H9 (cell line): ENCODE data around the gene DTNB. TPM values are rescaled to one million over a fixed set of nuclear protein-coding genes. Genes with fewer than 3 reads are reported as not detected.

Experiments
- DNase-seq: peaks from one replicate; pipeline ENCODE4 v3.0.0-alpha.2; 2017
- H2AFZ ChIP-seq: one replicate; pipeline ENCODE4 v1.6.1; 2013; ENCODE audit warnings: mild to moderate bottlenecking, low read length, control low read depth, moderate library complexity
- H2AK5ac ChIP-seq: 2 replicates; pipeline ENCODE4 v1.6.1; 2013; ENCODE audit warnings: low read length, control low read depth, mixed read lengths; ENCODE audit not compliant: insufficient read length
- H2BK120ac ChIP-seq: one replicate; pipeline ENCODE4 v1.6.1; 2013; ENCODE audit warnings: low read depth, mild to moderate bottlenecking, low read length, control low read depth, inconsistent platforms; ENCODE audit not compliant: poor library complexity, severe bottlenecking
- H2BK12ac ChIP-seq: 2 replicates; pipeline ENCODE4 v1.6.1; 2013; ENCODE audit warnings: low read length, control low read depth, mixed read lengths, low read depth; ENCODE audit not compliant: insufficient read length
- H2BK15ac ChIP-seq: 2 replicates; pipeline ENCODE4 v1.6.1; 2013; ENCODE audit warnings: low read depth, low read length, control low read depth
- H2BK20ac ChIP-seq: one replicate; pipeline ENCODE4 v1.6.1; 2013; ENCODE audit warnings: low read depth, mild to moderate bottlenecking, low read length, control low read depth, inconsistent platforms; ENCODE audit not compliant: poor library complexity, severe bottlenecking
- H2BK5ac ChIP-seq: 2 replicates; pipeline ENCODE4 v1.6.1; 2013; ENCODE audit warnings: low read length, control low read depth, mixed read lengths; ENCODE audit not compliant: insufficient read length
- H3K14ac ChIP-seq: 2 replicates; pipeline ENCODE4 v1.6.1; 2013; ENCODE audit warnings: low read length, control low read depth; ENCODE audit not compliant: insufficient read depth
- H3K18ac ChIP-seq: 2 replicates; pipeline ENCODE4 v1.6.1; 2013; ENCODE audit warnings: low read depth, mild to moderate bottlenecking, mixed read lengths, low read length, control low read depth; ENCODE audit not compliant: insufficient read length
- H3K23ac ChIP-seq: 2 replicates; pipeline ENCODE4 v1.6.1; 2013; ENCODE audit warnings: low read length, control low read depth, mixed read lengths, low read depth; ENCODE audit not compliant: insufficient read length
- H3K23me2 ChIP-seq: 2 replicates; pipeline ENCODE4 v1.6.1; 2013; ENCODE audit warnings: low read depth, mild to moderate bottlenecking, mixed read lengths, low read length, control low read depth; ENCODE audit not compliant: insufficient read length, poor library complexity, severe bottlenecking
- H3K27ac ChIP-seq: 2 replicates; pipeline ENCODE4 v1.5.1; 2013; ENCODE audit warnings: low read length, control low read depth, mixed read lengths, low read depth; ENCODE audit not compliant: insufficient read length
- H3K27me3 ChIP-seq: 2 replicates; pipeline ENCODE4 v1.6.1; 2013; ENCODE audit warnings: low read length, control low read depth, inconsistent platforms; ENCODE audit not compliant: insufficient read depth
- H3K4ac ChIP-seq: 2 replicates; pipeline ENCODE4 v1.6.1; 2013; ENCODE audit warnings: low read depth, mild to moderate bottlenecking, control low read depth, inconsistent platforms, low read length, moderate library complexity
- H3K4me1 ChIP-seq: 2 replicates; pipeline ENCODE4 v1.6.1; 2013; ENCODE audit warnings: low read length, control low read depth, inconsistent platforms; ENCODE audit not compliant: insufficient read depth
- H3K4me2 ChIP-seq: 2 replicates; pipeline ENCODE4 v1.6.1; 2013; ENCODE audit warnings: low read length, control low read depth, mixed read lengths; ENCODE audit not compliant: insufficient read length, insufficient read depth
- H3K56ac ChIP-seq: 2 replicates; pipeline ENCODE4 v1.6.1; 2013; ENCODE audit warnings: low read depth, mild to moderate bottlenecking, mixed read lengths, low read length, control low read depth; ENCODE audit not compliant: insufficient read length
- H3K79me1 ChIP-seq: 2 replicates; pipeline ENCODE4 v1.6.1; 2013; ENCODE audit warnings: low read depth, mild to moderate bottlenecking, moderate library complexity, low read length, control low read depth, inconsistent platforms; ENCODE audit not compliant: insufficient read depth, poor library complexity, severe bottlenecking
- H3K79me2 ChIP-seq: 2 replicates; pipeline ENCODE4 v1.6.1; 2013; ENCODE audit warnings: low read length, control low read depth, inconsistent platforms; ENCODE audit not compliant: insufficient read depth
- H3K9ac ChIP-seq: 2 replicates; pipeline ENCODE4 v1.6.1; 2013; ENCODE audit warnings: low read length, control low read depth, mixed read lengths; ENCODE audit not compliant: insufficient read length; ENCODE audit errors: extremely low read depth
- H3K9me3 ChIP-seq: one replicate; pipeline ENCODE4 v1.6.1; 2013; ENCODE audit warnings: low read depth, low read length, inconsistent platforms; ENCODE audit not compliant: control insufficient read depth
- H3T11ph ChIP-seq: one replicate; pipeline ENCODE4 v1.6.1; 2013; ENCODE audit warnings: mild to moderate bottlenecking, low read length, control low read depth, inconsistent platforms
- H4K20me1 ChIP-seq: one replicate; pipeline ENCODE4 v1.6.1; 2013; ENCODE audit not compliant: control insufficient read depth, insufficient read length, insufficient read depth
- H4K5ac ChIP-seq: 2 replicates; pipeline ENCODE4 v1.6.1; 2013; ENCODE audit warnings: low read depth, mild to moderate bottlenecking, mixed read lengths, low read length, control low read depth; ENCODE audit not compliant: insufficient read length
- H4K8ac ChIP-seq: replicated peaks from 2 replicates; pipeline ENCODE4 v1.6.1; 2013; ENCODE audit warnings: low read length, control low read depth, mixed read lengths, low read depth; ENCODE audit not compliant: insufficient read length
- H4K91ac ChIP-seq: 2 replicates; pipeline ENCODE4 v1.6.1; 2013; ENCODE audit warnings: low read depth, mild to moderate bottlenecking, moderate library complexity, mixed read lengths, low read length, control low read depth; ENCODE audit not compliant: insufficient read length
- H3K27ac Mint-ChIP-seq, 3 experiments: 2 replicates in 2 of 3; 3 replicates in 1 of 3; pipeline ENCODE4 v1.8.0; 2020 to 2021; ENCODE audit warnings: mixed read lengths in 3 of 3, mild to moderate bottlenecking in 1 of 3, moderate library complexity in 1 of 3
- H3K27me3 Mint-ChIP-seq: 2 replicates; pipeline ENCODE4 v1.8.0; 2021; ENCODE audit warnings: low read depth, mild to moderate bottlenecking, moderate library complexity, mixed read lengths
- H3K36me3 Mint-ChIP-seq, 3 experiments: 2 replicates in 2 of 3; 3 replicates in 1 of 3; pipeline ENCODE4 v1.8.0; 2020 to 2021; ENCODE audit warnings: low read depth in 3 of 3, mixed read lengths in 3 of 3; ENCODE audit not compliant: insufficient read depth in 1 of 3
- H3K4me1 Mint-ChIP-seq, 2 experiments: 2 replicates each; pipeline ENCODE4 v1.8.0; 2020; ENCODE audit warnings: mixed read lengths in 2 of 2
- H3K4me3 Mint-ChIP-seq, 2 experiments: 2 replicates in 1 of 2; 3 replicates in 1 of 2; pipeline ENCODE4 v1.8.0; 2020 to 2021; ENCODE audit warnings: mild to moderate bottlenecking in 2 of 2, mixed read lengths in 2 of 2, moderate library complexity in 1 of 2
- H3K9me3 Mint-ChIP-seq, 2 experiments: 2 replicates in 1 of 2; 3 replicates in 1 of 2; pipeline ENCODE4 v1.8.0; 2020; ENCODE audit warnings: mild to moderate bottlenecking in 2 of 2, mixed read lengths in 2 of 2, moderate library complexity in 1 of 2
- CTCF ChIP-seq: fragments of 200-600 bp; sonication (generic); conservative IDR thresholded peaks from 3 replicates; pipeline ENCODE4 v1.8.0; 2021; ENCODE audit warnings: antibody characterized with exemption, mild to moderate bottlenecking
- WGBS: extraction: QIAGEN DNeasy Blood & Tissue Kit; methylation state at CpG from one replicate; pipeline ENCODE4 v1.1.7; 2013; ENCODE audit warnings: missing lambda C conversion rate, low lambda C conversion rate, mixed read lengths; ENCODE audit not compliant: insufficient read length; ENCODE audit errors: extremely low coverage; 5-methylcytosine and 5-hydroxymethylcytosine counted together
- total RNA-seq: library from RNA; stranded (reverse); gene quantifications from 2 replicates; pipeline ENCODE4 v1.2.1, GENCODE V29; 2021

Gene DTNB
- total RNA-seq, 1 experiment from 2014 or later, result 26.7 TPM

- H3K9ac ChIP-seq, result no peak overlapping the region
- Mint-ChIP-seq H3K4me3 (peak overlapping the region; percentile 11 to 36; a peak in 2 of 5 replicates), H3K36me3 (peaks cover 2 to 10% (median 5%) of the 10 kb centered on the region in 3 experiments; a peak in 3 of 7 replicates), H3K9me3 (peaks cover 1 to 6% of the 10 kb centered on the region in 2 experiments; a peak in 4 of 5 replicates), H3K27ac (no peak overlapping the region), H3K27me3 (peaks cover 78% of the 10 kb centered on the region), H3K4me1 (peaks cover 30% of the 10 kb centered on the region in 2 experiments)
- H3K56ac ChIP-seq, result no peak overlapping the region
- H3K27me3 ChIP-seq, result peaks cover 2% of the 10 kb centered on the region; the same call in 1 of the 2 replicates
- no peak overlapping the region for H3K27ac ChIP-seq
- no peak overlapping the region for H2BK15ac ChIP-seq
- H3K18ac ChIP-seq, result no peak overlapping the region
- H4K5ac ChIP-seq, result no peak overlapping the region
- peak overlapping the region; percentile 38 for H3K4me2 ChIP-seq
- no peak overlapping the region for H2AFZ ChIP-seq
- H2BK5ac ChIP-seq, result no peak overlapping the region
- no peak for DNase-seq
- no peaks in the 10 kb centered on the region for H3K23me2 ChIP-seq
- H3K9me3 ChIP-seq, result no peaks in the 10 kb centered on the region
- no peaks in the 10 kb centered on the region for H4K20me1 ChIP-seq
- no peaks in the 10 kb centered on the region for H3K79me2 ChIP-seq
- H3K79me1 ChIP-seq, result no peaks in the 10 kb centered on the region
- no peaks in the 10 kb centered on the region; the same call in 1 of the 2 replicates for H3K4me1 ChIP-seq
- no peak for TF ChIP-seq CTCF
- H4K91ac ChIP-seq, result no peak overlapping the region
- H3K4ac ChIP-seq, result no peak overlapping the region
- H2BK120ac ChIP-seq, result no peak overlapping the region
- H2BK12ac ChIP-seq, result no peak overlapping the region
- H4K8ac ChIP-seq, result no peak overlapping the region
- no peak overlapping the region for H2BK20ac ChIP-seq
- no peak overlapping the region for H3K23ac ChIP-seq
- no peak overlapping the region for H3T11ph ChIP-seq
- H3K14ac ChIP-seq, result no peak overlapping the region
- H2AK5ac ChIP-seq, result no peak overlapping the region
- no CpG with 5 or more reads among the region's 34 CpGs for WGBS
Observed at GRCh38 chr2:25361261-25362048, 311.9 kb downstream of the DTNB start.
